Right lobe of liver (tissue), 6 donors: ENCODE data around the gene KRT37. TPM values are rescaled to one million over a fixed set of nuclear protein-coding genes. Genes with fewer than 3 reads are reported as not detected.
"Not testable (repeated sequence)": the region's sequence is repeated elsewhere in the genome, so short reads cannot be mapped to it uniquely, and the experiment has no call there.

Experiments used
- ATAC-seq, 4 donors: fragments of 200-7000 bp; cut with Tn5 transposase; one replicate each; pipeline ENCODE4 v1.9.1; 2020; ENCODE audit warnings: mild to moderate bottlenecking in 4 of 4, moderate library complexity in 4 of 4
- DNase-seq, 3 donors: peaks; one replicate each; pipeline ENCODE4 v3.0.0-alpha.2; 2020
- H3K27ac ChIP-seq, 3 donors: fragments of 200-600 bp; one replicate each; pipeline ENCODE4 v1.8.0; 2022
- H3K27me3 ChIP-seq, 2 donors: fragments of 200-600 bp; one replicate each; pipeline ENCODE4 v1.8.0; 2022
- H3K36me3 ChIP-seq, 4 donors: fragments of 200-600 bp; sonication (generic) in 1 of 4; one replicate each; pipeline versions ENCODE4 v1.5.1 to v1.8.0; 2017 to 2022; ENCODE audit warnings: control low read depth in 1 of 4
- H3K4me1 ChIP-seq, 4 donors: fragments of 200-600 bp; sonication (generic) in 1 of 4; one replicate each; pipeline versions ENCODE4 v1.5.1 to v1.8.0; 2017 to 2022; ENCODE audit warnings: control low read depth in 1 of 4
- H3K4me3 ChIP-seq, 3 donors: fragments of 200-600 bp; one replicate each; pipeline ENCODE4 v1.8.0; 2022
- H3K9me3 ChIP-seq, 4 donors: fragments of 200-600 bp; sonication (generic) in 1 of 4; one replicate each; pipeline versions ENCODE4 v1.5.1 to v1.8.0; 2017 to 2022; ENCODE audit warnings: control low read depth in 1 of 4
- POLR2A ChIP-seq: fragments of 450-650 bp; IDR thresholded peaks from one replicate; pipeline ENCODE4 v1.6.1; 2017; ENCODE audit warnings: antibody characterized with exemption, mild to moderate bottlenecking
- WGBS: methylation state at CpG from one replicate; pipeline ENCODE4 v1.1.6; 2018; ENCODE audit warnings: low coverage, low lambda C conversion rate; ENCODE audit not compliant: insufficient coverage; ENCODE audit errors: missing lambda C conversion rate; 5-methylcytosine and 5-hydroxymethylcytosine counted together
- intact Hi-C, 2 donors: fragments of 100-400 bp; cut with DNase I; formaldehyde crosslinking; loops; one replicate each; pipeline versions ENCODE4 v1.11.2 to v1.14.1; 2022
- total RNA-seq, 6 experiments: library from RNA; depleted of rRNA in 2 of 6; stranded (reverse); fragments of >200 nt in 2 of 6; fragmentation: NEBNext Ultra II Directional in 3 of 6; extraction: Animal tissue kit (Norgen Biotek cat#: 25700) in 3 of 6; gene quantifications; one replicate each; pipeline versions ENCODE4 v1.1.0 to v1.2.4, GENCODE V29; 2016 to 2023
- TF ChIP-seq, protein P1 (sequence below), 4 donors: fragments of 200-600 bp in 3 of 4; fragments of 450-650 bp in 1 of 4; IDR thresholded peaks; one replicate each; pipeline versions ENCODE4 v1.5.1 to v1.8.0; 2016 to 2022; ENCODE audit warnings: antibody characterized with exemption in 4 of 4, mild to moderate bottlenecking in 2 of 4
- donor health status: DM: no; HTN: yes; CAD: no.
- donor health status: DM: no; HTN: no; CAD: no.
- donor health status: DM: no; HTN: no; CAD: no.
- donor health status: DM: no; HTN: yes; CAD: no.
- donor health status: DM: no; HTN: yes; CAD: no.

The KRT37 gene
- total RNA-seq, 6 experiments from 2014 or later = not detected

DNA sequence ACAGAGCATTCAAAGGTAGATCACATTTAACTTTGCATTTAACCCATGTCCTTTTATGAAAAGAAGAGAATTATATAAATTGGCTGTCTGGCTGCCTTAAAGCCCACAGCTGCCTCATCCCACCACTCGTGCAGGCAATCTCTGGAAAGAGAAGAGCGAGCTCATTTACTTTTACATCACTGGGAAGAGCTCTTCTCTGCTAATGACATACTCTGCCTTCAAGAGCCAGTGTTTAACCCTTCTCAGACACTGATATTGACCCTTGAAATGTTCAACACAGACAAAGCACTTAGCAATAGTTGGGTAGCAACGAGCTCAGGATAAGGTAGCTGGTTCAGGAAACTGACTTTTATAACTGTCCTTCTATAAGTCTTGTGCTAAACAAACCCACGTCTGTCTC lies 9.6 kb upstream of the KRT37 start:
- Histone ChIP-seq H3K27ac (no peak overlapping the region), H3K9me3 (no peaks in the 10 kb centered on the region), H3K4me3 (no peak overlapping the region), H3K36me3 (no peaks in the 10 kb centered on the region), H3K4me1 (no peaks in the 10 kb centered on the region), H3K27me3 (no peaks in the 10 kb centered on the region)
- DNase-seq (no peak), ATAC-seq (no peak)
- 29% methylated on average over 4 of the region's 4 CpGs for WGBS
- intact Hi-C loops = no loop called here
- TF ChIP-seq, protein P1, sequence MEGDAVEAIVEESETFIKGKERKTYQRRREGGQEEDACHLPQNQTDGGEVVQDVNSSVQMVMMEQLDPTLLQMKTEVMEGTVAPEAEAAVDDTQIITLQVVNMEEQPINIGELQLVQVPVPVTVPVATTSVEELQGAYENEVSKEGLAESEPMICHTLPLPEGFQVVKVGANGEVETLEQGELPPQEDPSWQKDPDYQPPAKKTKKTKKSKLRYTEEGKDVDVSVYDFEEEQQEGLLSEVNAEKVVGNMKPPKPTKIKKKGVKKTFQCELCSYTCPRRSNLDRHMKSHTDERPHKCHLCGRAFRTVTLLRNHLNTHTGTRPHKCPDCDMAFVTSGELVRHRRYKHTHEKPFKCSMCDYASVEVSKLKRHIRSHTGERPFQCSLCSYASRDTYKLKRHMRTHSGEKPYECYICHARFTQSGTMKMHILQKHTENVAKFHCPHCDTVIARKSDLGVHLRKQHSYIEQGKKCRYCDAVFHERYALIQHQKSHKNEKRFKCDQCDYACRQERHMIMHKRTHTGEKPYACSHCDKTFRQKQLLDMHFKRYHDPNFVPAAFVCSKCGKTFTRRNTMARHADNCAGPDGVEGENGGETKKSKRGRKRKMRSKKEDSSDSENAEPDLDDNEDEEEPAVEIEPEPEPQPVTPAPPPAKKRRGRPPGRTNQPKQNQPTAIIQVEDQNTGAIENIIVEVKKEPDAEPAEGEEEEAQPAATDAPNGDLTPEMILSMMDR (IDR thresholded peaks at IDR 0.05) = no peak
- no peak for TF ChIP-seq POLR2A

DNA sequence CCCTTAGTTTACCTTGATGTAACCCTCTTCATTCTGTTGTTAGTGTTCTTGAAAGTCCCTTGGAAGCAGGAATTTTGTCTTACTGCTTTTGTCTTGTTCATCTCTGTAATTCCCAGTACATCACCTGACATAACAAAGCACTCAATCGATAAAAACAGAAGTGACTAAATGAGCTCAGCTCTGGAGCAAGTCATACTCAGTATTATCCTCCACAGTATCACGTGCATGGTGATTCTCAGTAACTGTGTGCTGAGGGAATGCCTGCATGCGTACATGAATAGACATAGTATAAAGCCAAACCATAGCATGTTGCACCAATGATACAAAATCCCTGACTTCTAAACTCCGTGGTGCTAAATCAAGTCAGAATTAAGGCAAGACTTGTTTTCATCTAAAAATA lies 9.2 kb upstream of the KRT37 start:
- Histone ChIP-seq H3K4me3 (no peak overlapping the region), H3K27me3 (no peaks in the 10 kb centered on the region), H3K9me3 (no peaks in the 10 kb centered on the region), H3K36me3 (no peaks in the 10 kb centered on the region), H3K27ac (no peak overlapping the region), H3K4me1 (no peaks in the 10 kb centered on the region)
- intact Hi-C loops = no loop called here
- WGBS = 36% methylated on average over 4 of the region's 4 CpGs
- ATAC-seq = no peak
- TF ChIP-seq, protein P1 (IDR thresholded peaks at IDR 0.05) = no peak
- no peak for TF ChIP-seq POLR2A
- no peak for DNase-seq

DNA sequence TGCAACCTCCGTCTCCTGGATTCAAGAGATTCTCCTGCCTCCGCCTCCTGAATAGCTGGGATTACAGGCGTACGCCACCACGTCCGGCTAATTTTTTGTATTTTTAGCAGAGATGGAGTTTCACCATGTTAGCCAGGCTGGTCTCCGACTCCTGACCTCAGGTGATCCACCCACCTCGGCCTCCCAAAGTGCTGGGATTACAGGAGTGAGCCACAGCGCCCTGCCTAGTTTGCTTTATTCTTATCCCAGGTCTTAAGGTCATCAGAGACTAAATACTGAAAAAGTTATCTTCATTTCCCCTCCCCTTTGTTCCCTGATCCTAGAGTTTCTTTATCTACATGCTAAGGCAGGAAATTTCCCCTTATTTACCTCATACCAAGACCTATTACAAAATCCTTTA lies 6.0 kb upstream of the KRT37 start:
- ATAC-seq, H3K4me3 ChIP-seq, H3K36me3 ChIP-seq, H3K4me1 ChIP-seq, intact Hi-C loops, H3K27me3 ChIP-seq, DNase-seq, H3K9me3 ChIP-seq, H3K27ac ChIP-seq: not testable (repeated sequence)
- 46% methylated on average over 9 of the region's 9 CpGs for WGBS

DNA sequence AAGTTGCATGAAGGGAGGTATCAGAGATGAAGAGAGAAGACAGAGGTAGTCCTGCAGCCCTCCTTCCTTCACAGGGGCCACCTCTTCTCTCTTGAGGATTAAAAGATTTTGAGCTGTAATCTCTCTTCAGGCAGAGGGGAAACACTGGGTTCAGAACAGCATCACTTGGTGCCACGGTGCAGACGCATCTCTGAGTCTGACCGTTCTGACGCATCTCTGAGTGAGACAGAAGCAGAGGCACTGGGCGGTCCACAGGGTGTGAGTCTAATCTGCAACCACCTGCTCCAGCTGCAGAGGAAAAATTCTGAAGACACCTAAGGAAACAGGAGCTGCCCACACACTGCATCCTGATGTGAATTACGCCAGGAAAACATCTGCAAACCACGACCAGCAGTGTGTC lies 5.3 kb upstream of the KRT37 start:
- Histone ChIP-seq H3K4me1 (no peaks in the 10 kb centered on the region), H3K27ac (no peak overlapping the region), H3K9me3 (no peaks in the 10 kb centered on the region), H3K4me3 (no peak overlapping the region), H3K27me3 (no peaks in the 10 kb centered on the region), H3K36me3 (no peaks in the 10 kb centered on the region)
- intact Hi-C loops = no loop called here
- DNase-seq = no peak
- no peak for ATAC-seq
- WGBS = 20% methylated on average over 2 of the region's 7 CpGs
- TF ChIP-seq, protein P1 (IDR thresholded peaks at IDR 0.05) = no peak
- no peak for TF ChIP-seq POLR2A

DNA sequence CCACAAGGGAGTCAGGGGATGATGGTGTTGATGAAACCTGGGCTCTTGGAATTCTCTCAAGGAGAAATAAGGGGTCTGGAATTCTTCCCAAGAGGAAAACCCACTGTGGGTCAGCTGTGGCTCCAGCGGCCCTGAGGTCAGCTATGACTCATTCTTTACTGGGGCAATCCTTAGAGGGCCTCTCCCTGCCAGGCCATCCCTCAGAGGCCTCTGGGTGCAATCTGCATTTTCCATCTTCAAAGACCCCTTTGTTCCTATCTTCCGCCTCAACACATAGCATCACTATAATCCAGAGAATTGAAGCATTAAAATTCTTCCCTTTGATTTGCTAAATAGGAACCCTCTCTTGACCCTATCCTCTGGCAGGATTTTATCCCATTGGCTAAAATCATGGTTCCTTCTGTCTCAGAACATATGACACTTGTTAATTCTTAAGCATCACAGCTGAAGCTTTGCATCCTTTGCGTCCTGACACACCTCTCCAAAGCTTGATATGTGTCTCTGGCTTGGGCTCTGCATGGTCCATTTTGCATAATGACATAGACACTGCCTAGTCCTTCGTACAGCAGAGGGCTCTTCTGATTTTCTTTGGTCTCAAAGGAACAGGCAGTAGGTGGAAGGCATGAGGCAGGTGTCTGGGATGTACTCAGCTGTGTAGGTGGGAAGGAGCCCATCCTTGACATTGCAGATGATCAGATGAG lies 4.4 kb upstream of the KRT37 start:
- WGBS = 40% methylated on average over 3 of the region's 4 CpGs

DNA sequence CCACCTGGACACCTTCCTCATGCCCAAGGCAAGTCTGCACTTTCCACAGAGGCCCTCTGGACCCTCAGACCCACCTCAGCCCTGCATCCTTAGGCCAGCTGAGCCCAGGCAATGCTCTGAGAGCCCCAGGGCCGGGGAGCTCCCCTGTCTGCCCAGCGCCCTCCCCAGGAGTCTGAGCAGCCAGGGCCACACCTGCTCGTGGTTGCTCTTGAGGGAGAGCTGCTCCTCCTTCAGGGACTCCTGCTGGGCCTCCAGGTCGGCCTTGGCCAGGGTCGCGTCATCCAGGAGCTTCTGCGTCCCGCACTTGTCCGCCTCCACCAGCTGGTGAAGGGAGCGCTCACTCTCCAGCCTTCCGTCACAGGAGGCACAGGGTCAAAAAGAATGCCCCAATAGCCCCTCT lies 1.8 kb downstream of the KRT37 start:
- H3K4me3 ChIP-seq, H3K27ac ChIP-seq, H3K4me1 ChIP-seq, intact Hi-C loops, H3K9me3 ChIP-seq, H3K27me3 ChIP-seq, DNase-seq, H3K36me3 ChIP-seq: not testable (repeated sequence)
- ATAC-seq = peak in 1 of 4 donors; percentile 24
- WGBS = no CpG with 5 or more reads among the region's 11 CpGs

More for the DNA sequence above, 4.4 kb upstream of the KRT37 start:
- H3K9me3 ChIP-seq = no peaks in the 10 kb centered on the region
- no peak for TF ChIP-seq POLR2A
- TF ChIP-seq, protein P1 (IDR thresholded peaks at IDR 0.05) = no peak
- H3K36me3 ChIP-seq = no peaks in the 10 kb centered on the region
- intact Hi-C loops = no loop called here
- no peaks in the 10 kb centered on the region for H3K4me1 ChIP-seq
- ATAC-seq (no peak), DNase-seq (no peak)
- no peak overlapping the region for H3K4me3 ChIP-seq
- H3K27me3 ChIP-seq = no peaks in the 10 kb centered on the region
- H3K27ac ChIP-seq = no peak overlapping the region
